VCaP (cell line): ENCODE data around the gene ADRA2B.

Experiments
- H3K27ac ChIP-seq: fragments of 450-650 bp; 2 replicates; pipeline ENCODE4 v1.5.1; 2017
- TF ChIP-seq, protein P1 (sequence below): fragments of 450-650 bp; conservative IDR thresholded peaks from 2 replicates; pipeline ENCODE4 v1.5.1; 2017; ENCODE audit warnings: mild to moderate bottlenecking, moderate library complexity

Gene ADRA2B

DNA sequence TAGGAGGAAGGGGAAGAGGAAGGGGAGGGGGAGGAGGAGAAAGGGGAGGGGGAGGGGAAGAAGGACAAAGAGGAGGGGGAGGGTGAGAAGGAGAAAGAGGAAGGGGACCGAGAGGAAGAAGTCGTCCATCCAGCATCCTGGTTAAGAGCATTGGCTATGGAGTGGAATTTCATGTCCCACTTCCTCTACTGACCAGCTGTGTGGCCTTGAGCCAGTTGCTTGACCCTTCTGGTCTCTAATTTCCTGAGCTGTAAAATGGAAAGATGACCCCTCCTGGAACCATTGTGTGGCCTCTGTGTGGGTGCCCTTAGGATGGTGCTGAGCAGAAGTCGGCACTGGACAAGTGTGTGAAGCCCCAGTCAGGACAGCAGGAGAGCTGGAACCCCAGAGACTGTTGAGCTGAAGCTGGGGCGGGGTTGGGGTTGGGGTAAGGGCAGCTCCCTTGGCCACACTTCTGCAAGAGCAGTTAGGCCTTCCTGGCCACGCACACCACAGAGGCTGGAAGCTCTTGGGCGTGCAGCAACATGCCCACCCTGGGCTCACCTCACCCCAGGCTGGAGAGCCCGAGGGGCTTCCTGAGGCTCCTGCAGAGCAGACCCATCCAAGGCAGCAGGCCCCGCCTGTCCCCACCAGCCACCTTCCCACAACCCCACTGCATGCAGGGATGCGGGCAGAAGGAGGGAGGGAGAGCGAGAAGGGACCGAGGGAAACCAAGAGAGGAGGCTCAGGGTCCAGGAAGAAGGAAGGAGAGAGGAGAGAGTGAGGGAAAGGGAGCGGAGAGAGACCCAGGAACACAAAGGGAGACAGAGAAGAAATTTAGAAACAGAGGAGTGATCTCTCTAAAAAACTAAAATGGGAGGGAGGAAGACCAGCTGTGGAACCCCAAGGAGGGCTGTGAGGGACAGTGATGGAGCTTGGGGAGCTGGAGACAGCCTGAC, 16.2 kb downstream of the ADRA2B start:
- TF ChIP-seq, protein P1, sequence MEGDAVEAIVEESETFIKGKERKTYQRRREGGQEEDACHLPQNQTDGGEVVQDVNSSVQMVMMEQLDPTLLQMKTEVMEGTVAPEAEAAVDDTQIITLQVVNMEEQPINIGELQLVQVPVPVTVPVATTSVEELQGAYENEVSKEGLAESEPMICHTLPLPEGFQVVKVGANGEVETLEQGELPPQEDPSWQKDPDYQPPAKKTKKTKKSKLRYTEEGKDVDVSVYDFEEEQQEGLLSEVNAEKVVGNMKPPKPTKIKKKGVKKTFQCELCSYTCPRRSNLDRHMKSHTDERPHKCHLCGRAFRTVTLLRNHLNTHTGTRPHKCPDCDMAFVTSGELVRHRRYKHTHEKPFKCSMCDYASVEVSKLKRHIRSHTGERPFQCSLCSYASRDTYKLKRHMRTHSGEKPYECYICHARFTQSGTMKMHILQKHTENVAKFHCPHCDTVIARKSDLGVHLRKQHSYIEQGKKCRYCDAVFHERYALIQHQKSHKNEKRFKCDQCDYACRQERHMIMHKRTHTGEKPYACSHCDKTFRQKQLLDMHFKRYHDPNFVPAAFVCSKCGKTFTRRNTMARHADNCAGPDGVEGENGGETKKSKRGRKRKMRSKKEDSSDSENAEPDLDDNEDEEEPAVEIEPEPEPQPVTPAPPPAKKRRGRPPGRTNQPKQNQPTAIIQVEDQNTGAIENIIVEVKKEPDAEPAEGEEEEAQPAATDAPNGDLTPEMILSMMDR = no peak
- no peak overlapping the region for H3K27ac ChIP-seq

GRCh38 chr2:96098900-96099590, 17.3 kb downstream of the ADRA2B start:
- TF ChIP-seq, protein P1 = no peak
- no peak overlapping the region for H3K27ac ChIP-seq

- no peak overlapping the region for H3K27ac ChIP-seq
- TF ChIP-seq, protein P1 = no peak
These were observed 18.2 kb downstream of the ADRA2B start for GRCh38 chr2:96097951-96098823.

DNA sequence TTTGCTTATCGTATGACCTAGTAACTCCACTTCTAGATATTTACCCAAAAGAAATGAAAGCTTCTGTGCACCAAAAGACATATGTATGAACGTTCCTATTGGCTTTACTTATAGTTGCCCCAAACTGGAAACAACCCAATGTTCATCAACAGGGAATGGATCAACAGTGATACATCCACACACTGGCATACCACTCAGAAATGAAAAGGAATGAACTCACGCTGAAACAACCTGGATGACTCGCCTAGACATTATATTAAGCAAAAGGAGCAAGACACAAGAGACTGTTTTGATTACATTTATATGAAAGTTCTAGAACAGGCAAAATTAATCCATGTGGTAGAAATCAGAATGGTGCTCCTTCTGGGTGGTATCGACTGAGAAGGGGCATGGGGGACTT, 18.9 kb downstream of the ADRA2B start:
- no peak overlapping the region for H3K27ac ChIP-seq
- TF ChIP-seq, protein P1 = no peak

DNA sequence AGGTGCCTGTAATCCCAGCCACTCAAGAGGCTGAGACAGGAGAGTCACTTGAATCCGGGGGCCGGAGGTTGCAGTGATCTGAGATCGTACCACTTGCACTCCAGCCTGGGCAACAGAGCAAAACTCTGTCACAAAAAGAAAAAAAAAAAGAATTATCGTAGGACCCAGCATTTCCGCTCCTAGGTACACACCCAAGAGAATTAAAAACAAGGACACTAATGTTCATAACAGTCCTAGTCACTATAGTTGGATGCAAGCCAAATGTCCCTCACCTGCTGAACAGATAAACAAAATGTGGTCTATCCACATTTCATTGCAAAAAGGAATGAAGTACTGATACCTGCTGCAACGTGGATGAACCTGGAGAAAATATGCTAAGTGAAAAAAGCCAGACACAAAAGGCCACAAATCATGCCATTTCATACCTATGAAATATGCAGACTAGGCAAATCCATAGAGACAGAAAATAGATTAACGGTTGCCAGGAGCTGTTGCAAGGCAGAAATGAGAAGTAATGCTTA, 21.2 kb downstream of the ADRA2B start:
- TF ChIP-seq, protein P1 = no peak
- no peak overlapping the region for H3K27ac ChIP-seq

DNA sequence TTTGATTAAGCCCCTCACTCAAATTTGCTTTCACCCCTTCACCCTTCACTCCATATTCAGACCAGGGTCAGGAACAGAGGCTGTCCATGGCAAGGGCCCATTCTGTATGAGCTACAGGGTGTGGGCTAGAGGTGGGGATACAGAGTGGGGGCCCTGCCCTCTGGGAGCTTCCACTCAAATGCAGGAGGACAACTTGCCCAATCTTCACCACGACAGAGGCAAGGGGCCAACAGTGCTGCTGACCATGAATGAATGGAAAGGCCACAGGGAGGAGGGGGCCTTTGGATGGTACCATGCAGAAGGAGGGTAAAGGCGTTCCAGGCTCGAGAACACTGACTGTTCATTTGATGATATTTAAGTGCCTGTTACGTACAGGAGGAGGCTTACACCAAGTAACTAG, 22.8 kb downstream of the ADRA2B start:
- TF ChIP-seq, protein P1 = no peak
- H3K27ac ChIP-seq = no peak overlapping the region

GRCh38 chr2:96092951-96093350, 23.4 kb downstream of the ADRA2B start:
- TF ChIP-seq, protein P1 = no peak
- H3K27ac ChIP-seq = no peak overlapping the region
